ENCODE results near the gene EFL1. TPM values are rescaled to one million over a fixed set of nuclear protein-coding genes. Genes with fewer than 3 reads are reported as not detected.
A peak's percentile ranks its signal among the peaks of the same experiment; 100 is the strongest.
"Not testable (repeated sequence)": the region's sequence is repeated elsewhere in the genome, so short reads cannot be mapped to it uniquely, and the experiment has no call there.

The EFL1 gene
- total RNA-seq = 38.7 TPM

DNA sequence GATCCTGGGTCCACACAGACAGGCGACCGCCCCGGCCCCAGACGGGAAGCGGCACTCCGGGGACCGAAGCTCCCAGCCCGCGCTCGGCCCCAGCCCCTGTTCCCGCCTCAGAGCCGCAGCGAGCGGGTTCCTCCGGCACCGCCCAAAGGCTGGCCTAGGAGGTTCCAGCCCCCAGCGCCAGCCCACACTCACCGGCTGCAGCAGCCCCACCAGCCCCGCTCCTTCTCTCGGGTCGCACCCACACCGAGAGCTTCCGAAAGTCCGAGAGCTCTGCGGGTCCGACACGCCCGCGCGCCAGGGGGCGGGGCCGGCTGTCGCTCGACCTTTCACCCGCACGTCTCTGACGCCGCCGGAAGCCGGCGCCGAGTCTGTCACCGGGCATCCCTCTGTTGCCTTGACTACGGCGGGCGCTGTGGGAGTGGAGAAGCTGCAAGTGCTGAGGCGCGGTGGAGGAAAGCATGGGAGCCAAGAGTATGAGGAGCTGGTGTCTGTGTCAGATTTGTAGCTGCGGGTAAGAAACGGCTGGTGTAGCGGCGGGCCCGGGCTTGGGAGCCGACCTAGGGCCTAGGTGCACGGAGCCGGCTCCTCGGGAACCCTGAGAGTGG, at the start of gene EFL1, which contains the start of gene SAXO2:
TSS of gene EFL1 (minus strand) at position 313 of the 605 bp plus-strand sequence. CDS start 956 bp downstream, outside the sequence.
TSS of gene SAXO2 (plus strand) at position 397 of the 605 bp plus-strand sequence. CDS start at position 459, 62 bp downstream.
- peak; percentile 93 for DNase-seq

DNA sequence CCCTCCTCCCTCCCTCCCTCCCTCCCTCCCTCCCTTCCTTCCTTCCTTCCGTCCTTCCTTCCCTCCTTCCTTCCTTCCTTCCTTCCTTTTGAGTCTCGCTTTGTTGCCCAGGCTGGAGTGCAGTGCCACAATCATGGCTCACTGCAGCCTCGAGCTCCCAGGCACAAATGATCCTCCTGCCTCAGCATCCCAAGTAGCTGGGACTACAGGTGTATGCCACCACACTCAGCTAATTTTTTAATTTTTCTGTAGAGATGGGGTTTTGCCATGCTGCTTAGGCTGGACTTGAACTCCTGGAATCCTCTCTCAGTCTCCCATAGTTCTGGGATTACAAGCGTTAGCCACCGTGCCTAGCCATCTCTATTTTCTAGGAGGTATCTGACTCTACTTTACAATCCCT, 48.8 kb upstream of the EFL1 start:
- DNase-seq = not testable (repeated sequence)

DNA sequence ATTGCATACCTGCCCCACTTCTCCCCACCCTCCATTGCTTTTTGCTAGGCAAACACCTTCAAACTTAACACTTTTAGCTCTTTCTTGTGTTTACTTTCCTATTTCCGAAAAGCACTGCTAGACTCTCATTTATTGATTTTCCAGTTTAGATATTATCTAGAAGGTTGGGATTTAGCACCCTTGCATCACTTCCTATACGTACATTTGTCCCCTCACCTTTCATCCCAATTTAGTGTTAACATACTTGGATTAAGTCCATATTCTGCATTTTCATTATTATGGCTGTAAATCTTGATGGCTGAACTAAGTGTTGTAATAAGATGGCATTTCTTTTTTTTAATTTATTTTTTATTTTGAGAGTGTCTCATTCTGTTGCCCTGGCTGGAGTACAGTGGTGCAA, 47.3 kb upstream of the EFL1 start:
- no peak for DNase-seq

DNA sequence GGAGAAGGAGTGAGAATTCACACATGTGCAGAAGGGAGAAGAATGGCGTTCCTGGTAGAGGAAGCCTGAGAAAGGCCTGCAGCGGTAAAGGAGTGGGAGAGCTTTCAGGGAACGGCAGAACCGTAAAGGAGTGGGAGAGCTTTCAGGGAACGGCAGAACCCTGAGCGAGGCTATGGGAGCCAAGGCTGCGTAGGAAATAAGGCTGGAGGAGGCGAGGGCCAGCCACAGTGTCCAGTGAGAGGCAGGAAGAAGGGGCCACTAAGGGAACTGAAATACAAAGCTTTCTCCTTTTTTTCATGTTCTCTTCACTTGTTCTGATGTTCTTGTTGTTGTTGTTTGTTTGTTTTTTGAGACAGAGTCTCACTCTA, 45.2 kb upstream of the EFL1 start:
- DNase-seq = no peak

DNA sequence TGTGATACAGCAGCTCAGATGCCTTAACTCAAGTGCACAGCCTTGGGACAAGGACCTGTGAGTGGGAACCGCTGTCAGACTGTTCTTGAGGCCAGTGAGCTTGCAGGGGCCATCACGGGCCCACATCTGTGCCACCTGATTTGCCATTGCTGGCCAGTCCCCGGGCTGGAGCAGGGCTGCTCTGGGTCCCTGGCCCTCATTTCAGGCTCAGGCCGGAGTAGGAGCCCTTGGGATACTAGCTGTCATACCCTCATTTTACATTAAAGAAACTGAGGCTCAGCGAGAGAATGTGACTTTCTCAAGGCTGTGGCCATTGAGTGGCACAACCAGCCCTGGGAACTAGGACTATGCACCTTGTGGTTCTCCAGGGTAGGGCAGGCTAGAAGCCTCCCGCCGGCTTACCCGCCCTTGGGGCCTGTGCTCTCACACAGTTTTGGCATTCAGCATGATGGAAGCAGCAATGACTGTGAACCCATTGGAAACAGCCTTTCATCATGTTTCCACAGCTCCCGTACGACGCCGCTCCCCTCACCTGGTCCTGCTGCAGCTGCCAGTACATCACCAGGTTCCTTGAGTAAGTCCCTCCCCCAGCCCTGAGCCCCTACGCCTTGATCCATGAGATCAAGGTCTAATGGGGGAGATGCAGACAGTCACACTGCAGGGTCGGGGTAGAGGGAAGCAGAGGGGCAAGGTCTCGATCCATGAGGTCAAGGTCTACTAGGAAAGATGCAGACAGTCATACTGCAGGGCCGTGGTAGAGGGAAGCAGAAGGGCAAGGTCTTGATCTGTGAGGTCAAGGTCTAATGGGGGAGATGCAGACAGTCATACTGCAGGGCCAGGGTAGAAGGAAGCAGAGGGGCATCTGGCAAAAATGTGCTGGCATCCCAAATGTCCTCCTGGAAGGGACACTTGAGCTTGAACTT, 44.5 kb upstream of the EFL1 start:
- no peak for DNase-seq

DNA sequence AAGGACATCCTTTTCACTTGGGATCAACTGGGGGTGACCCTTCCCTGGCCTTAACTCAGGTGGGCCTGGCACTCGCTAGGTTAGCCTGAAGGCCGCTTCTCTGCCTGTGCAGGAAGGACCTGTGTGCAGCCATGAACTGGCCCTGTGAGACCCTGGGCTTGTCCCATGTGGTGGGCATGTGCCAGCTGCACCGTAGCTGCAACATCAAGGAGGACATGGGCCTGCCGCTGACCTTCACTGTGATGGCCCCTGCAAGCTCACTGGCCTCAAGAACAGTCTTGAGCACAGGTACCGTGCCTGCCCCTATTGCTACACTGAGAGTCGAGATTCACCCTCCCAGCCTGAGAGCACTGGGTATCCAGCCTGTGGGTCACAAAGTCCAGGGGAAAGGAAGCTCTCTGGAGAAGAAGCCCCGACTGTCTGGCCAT, 43.1 kb upstream of the EFL1 start:
- DNase-seq = no peak

DNA sequence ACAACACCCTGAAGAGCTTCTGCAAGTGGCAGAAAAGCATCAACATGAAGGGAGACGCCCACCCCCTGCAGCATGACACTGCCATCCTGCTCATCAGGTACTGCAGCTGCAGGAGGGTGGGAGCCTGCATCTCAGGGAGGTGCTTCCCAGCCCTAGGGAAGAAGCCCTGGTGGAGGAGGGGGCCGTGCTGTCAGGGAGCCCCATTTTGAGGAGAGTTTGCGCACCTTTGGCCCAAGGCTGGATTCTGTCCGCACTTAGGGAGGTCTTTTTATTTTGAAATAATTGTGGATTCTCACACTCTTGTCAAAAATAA, 42.2 kb upstream of the EFL1 start:
- no peak for DNase-seq

DNA sequence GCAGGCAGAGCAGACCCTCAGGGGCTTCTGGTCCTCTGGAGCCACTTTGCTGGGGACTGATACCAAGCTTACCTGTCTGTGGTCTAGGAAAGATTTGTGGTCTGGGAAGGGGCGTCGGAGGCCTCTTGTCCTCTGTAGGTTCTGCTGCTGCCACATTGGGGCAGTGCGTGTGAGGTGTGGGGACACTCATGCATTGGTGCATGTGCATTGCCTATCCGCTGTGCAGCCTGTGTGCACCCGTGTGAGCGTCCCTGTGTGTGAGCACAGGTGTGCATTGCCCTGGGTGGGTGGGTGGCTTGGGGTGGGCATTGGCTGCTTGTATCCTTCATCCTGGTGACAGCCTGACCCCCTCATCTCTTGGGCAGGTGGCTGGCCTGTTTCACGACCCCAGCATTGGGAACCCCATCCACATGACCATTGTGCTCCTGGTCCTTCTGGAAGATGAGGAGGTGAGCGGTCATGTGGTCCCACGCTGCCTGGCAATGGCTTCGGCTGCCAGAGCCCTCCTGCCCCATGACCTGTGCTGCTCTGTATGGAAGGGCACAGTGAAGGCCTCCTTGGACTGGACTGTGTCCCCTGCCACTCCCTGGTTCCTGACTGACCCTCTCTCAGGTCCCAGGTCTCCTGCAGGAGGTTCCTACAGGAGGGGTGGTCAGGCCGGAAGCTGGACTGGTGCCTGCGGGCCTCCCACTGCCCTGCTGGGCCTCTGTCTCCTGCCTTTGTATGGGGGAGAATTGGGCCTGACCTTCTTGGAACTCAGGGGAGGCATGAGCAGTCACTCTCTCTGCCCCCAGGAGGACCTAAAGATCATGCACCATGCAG, 41.6 kb upstream of the EFL1 start:
- DNase-seq = no peak

DNA sequence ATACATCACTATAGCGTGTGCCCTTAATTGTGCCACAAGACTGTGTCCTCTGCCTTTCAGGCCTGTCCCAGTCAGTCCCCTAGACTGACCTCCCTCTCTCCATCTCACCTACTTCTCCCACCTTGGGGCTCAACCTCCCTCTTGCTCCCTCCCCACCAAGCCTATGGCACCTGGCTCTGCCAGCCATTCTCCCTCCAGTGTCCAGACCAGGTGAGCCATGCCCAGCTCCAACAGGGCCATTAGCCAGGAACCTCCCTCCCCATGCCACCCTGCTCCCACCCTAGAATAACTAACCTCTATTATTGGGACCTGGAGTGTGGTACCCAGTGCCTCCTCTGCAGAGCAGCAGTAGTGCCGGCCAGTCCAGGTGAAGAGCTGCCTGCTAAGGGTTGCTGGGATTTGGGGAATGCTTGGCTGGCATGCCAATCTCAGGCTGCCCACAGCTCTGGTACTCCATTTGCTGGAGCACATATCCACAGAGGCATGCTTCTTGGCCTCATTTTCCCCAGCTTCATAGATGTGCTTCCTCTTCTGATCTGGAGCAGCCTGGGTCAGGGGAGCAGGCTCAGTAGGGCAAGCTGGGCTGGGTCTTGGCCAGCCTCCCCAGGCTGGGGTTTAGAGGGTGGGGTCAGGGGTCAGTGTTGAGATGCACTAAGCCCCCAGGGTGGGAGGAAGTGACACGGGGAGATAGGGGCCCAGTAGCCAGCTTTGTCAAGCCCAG, 38.9 kb upstream of the EFL1 start:
- DNase-seq = no peak

DNA sequence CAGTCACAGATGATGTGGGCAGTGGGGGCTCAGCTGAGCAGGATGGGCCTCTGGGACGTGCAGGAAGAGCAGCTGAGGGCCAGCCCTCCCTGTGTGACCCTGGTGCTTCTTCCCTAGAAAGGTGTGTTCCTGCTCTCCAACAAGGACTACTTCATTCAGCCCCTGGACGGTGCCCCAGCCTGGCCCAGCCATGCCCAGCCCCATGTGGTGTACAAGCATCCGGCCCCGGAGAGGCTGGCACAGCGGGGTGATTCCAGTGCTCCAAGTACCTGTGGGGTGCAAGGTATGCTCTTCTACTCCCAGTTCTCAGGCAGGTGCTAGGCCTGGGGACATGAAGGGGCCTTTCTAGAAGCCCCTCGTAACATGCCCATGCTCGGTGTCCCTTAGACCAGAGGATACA, 38.3 kb upstream of the EFL1 start:
- no peak for DNase-seq

DNA sequence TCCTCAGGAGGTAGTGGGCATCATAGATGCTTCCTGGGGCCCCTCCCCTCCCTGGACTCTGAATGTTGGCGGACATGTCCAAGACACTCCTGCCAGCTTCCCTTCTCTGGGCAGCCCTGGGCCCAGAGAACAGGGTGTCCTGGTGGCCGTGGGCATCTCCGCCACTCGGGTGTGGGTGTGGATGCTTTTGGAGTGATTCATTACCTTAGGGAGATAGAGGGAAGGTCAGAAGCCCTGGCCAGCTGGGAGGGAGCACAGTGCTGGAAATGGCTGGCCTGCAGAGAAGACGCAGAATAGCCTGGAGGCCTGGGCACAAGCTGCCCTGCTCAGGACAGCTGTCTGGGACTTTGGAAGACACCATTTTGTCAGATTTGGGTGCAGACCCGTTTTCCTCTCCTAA, 37.8 kb upstream of the EFL1 start:
- not testable (repeated sequence) for DNase-seq

DNA sequence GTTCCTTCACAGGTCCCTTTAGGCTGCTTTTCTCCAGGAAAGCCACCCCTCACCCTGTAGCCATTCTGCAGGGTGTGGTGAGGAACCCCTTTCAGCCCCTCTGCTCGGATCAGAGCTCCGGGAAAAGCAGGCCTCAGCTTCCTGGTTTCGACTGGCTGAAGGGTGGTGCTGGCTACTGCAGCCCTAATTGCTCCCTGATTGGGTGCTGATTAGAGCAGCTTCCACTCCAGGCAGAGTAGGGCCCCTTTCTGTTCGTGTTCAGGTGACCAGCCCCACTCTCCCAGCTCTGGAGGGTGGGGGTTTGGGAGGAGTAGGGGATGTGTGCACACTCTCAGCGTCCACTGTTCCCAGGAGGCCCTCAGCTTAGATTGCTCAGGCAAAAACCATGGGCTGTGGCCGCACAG, 37.0 kb upstream of the EFL1 start:
- not testable (repeated sequence) for DNase-seq

DNA sequence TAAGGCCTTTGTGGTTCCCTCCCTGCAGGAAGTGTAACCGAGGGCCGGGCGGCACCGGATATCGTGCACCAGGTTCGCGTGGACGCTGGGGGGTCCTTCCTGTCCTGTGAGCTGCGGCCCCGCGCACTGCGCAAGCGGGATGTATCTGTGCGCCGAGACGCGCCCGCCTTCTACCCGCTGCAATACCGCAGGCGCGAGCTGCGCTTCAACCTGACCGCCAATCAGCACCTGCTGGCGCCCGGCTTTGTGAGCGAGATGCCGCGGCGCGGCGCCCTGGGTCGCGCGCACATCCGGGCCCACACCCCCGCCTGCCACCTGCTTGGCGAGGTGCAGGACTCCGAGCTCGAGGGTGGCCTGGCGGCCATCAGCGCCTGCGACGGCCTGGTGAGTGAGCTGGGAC, 36.0 kb upstream of the EFL1 start:
- peak; percentile 48 for DNase-seq

DNA sequence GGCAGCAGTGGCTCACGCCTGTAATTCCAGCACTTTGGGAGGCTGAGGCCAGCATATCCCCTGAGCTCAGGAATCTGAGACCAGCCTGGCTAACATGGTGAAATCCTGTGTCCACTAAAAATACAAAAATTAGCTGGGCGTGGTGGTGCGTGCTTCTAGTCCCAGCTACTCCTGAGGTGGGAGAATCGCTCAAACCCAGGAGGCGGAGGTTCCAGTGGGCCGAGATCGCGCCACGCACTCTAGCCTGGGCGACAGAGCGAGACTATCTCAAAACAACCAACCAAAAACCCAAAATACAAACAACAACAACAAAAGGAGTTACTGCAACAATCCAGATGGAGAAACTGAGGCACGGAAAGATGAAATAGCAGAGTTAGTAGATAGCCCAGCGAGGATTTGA, 35.5 kb upstream of the EFL1 start:
- no peak for DNase-seq

DNA sequence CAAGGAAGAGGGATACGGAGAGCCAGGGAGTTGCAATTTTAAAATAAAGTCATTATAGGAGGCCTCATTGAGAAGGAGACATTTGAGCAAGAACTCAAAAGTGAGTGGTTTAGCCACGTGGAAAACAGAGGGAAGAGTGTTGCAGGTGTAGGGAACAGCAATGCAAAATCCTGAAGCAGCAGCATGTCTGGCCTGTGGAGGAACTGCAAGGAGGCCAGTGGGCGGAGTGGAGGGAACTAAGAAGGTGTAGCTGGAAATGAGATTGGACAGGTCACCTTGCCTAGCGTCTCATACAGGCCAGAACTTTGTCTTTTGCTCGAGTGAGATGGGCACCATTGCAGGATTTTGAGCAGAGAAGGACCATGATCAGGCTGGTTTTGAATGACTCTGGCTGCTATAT, 35.0 kb upstream of the EFL1 start:
- DNase-seq = no peak

DNA sequence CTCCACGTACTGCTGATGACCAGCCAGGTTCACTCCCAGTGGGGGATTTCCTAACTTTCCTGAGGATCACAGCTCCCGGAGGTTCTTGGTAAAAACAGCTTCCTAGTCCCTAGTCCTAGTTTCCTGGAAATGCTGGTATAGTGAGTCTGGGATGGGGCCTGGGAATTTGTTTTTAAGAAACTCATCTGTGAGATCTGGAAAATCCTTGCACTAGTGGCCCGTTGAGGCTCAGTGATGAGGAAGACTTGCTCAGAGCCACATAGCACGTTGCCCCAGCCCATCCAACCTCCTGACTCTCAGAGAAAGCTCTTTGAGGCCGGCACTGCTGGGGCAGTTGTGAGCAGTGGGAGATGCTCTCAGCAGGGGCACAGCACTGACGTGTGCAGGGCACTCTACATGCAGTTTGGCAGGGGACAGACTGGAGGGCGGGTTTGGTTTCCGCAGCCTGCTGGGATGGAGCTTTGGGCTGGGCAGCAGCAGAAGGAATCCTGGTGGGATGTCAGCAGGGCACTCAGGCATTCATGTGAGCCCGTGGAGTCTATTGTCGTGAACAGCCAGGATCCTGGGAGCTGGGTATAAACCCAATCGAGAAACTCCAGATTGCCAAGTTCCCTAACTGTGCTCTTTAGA, 31.6 kb upstream of the EFL1 start:
- DNase-seq = no peak

DNA sequence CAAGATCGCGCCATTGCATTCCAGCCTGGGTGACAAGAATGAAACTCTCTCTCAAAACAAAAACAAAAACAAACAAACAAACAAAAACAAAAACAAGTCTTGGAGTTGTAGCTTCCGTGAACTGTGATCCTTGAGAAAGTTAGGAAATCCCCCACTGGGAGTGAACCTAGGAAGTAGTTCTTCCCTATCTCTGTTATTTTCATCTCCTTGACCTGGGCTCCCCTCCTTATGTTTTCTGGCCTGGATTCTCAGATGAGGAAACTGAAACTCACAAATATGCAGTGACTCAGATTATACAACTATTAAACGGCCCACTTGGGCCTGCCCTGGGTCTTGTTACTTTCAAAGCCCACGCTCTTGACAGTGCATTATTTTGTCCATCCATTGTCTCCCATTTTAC, 29.7 kb upstream of the EFL1 start:
- DNase-seq = no peak

DNA sequence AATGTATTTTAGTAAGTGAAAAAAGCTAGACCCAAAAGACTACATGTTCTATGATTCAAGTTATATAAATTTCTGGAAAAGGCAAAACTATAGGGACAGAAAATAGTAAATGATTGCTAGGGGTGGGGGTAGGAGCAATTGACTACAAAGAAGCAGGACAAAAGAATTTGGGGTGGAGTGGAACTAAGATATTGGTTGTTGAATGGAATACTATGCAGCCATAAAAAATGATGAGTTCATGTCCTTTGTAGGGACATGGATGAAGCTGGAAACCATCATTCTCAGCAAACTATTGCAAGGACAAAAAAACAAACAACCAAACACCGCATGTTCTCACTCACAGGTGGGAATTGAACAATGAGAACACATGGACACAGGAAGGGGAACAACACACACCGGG, 25.7 kb upstream of the EFL1 start:
- not testable (repeated sequence) for DNase-seq

DNA sequence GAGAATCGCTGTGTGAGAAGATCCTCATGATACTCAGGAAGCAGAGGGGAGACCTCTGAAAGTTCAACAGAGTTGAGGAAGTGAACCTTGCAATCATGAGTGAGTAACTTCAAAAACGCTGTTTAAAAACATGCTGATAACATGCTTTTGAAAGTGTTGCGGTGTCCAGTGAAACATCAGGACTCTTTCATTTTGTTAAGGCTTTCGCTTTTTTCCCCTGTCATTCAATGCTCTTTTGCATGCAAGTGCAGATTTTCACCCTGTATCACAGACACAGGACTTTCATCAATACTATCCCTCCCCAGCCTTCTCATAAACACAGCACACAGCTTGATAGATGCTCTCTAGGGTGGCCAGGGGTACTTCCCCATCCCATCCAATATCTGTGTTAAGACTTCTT, 23.9 kb upstream of the EFL1 start:
- DNase-seq = not testable (repeated sequence)

DNA sequence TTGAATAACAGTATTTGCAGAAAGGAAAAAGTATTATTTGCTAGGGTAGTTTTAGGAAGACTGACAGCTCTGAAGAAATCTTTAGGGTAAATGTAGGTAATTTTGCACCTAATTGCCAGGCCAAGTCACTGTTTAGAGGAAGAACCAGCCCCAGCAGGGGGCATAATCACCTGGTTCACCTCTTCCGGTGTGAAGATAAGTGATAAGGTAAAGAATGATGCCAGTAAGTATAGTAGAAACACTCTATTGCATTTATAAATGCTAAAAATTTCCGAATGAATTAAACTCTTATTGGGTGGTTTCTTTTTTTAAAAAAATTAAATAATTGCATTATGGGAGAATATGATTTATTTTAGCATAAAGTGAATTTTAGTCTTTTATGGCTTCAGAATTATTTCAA, 21.8 kb upstream of the EFL1 start:
- DNase-seq = not testable (repeated sequence)

DNA sequence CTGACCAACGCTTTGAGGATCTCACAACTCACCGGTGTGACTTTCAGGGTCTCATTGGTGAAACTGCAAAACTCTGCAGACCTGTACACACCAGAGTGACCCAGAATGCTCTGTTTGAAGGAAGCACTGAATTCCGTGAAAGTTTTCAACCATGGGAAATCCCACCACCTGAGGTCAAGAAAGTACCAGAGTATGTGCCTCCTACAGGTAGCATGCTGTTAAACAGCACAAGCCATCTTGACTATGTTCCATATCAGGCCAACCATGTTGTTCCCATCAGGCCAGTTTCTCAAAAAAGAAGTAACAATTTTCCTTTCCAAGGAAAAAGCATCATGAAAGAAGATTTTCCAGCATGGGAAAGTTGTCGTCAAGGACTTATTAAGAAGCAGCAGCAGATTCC, 19.9 kb upstream of the EFL1 start:
- DNase-seq = not testable (repeated sequence)

DNA sequence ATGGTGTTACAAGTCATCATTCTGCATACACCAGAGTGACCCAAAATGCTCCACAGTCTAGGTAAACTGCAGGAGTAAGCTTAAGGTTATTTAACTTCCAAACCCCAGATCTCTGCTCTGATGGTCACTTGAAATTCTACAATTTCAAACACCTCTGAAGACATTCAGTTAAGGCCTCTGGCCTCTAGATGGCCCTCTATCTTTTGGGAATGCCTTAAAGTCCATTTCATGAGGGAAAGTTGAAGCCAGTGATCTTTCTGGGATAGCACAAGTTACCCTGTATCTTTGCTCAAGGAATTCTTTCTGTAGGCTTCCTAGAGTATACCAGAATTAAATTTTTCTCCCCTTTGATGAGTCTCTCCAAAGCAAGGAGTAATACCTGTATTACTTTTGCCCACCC, 18.7 kb upstream of the EFL1 start:
- DNase-seq = not testable (repeated sequence)

Measured in occipital lobe (tissue), 2 donors.